ENCODE results near the gene AGBL2. TPM values are rescaled to one million over a fixed set of nuclear protein-coding genes. Genes with fewer than 3 reads are reported as not detected.
A peak's percentile ranks its signal among the peaks of the same experiment; 100 is the strongest.

The AGBL2 gene
- total and polyA plus RNA-seq, 2 of the 8 experiments (the other 6 are each of a cell fraction or from before 2014, with no cell fraction given): 2.1 to 6.5 TPM

DNA sequence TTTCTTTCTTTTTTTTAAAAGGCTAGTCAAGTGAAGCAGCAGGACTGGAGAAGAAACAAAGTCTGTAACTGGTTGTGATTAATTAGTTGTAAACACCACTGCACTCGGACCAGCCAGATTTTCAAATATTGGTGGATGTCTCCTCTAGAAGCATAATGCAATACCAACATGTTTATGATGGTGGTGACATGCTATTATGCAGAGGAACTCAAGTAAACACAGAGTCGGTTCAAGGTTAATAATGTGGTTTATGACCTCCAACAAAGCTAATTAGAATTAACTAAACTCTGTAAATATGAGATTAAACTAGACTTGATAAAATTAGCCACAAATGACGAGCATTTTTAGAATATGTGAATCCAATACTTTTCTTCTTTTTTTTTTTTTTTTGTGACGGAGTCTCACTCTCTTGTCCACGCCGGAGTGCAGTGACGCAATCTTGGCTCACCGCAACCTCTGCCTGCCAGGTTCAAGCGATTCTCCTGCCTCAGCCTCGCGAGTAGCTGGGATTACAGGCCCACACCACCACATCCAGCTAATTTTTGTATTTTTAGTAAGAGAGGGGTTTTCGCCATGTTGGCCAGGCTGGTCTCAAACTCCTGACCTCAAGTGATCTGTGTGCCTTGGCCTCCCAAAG, 11.8 kb upstream of the AGBL2 start:
- Histone ChIP-seq H3K14ac (ENCODE audit: insufficient read length) (no peak overlapping the region), H3K4me2 (ENCODE audit: insufficient read depth in 1 of 2, low read depth in 2 of 2, low read length in 2 of 2) (no peak overlapping the region), H2BK20ac (ENCODE audit: low read length) (no peak overlapping the region), H2BK12ac (ENCODE audit: low read depth, low read length) (no peak overlapping the region), H4K91ac (replicated peaks; ENCODE audit: insufficient read length, low read length) (no peak overlapping the region), H3K9ac (replicated peaks in 1 of 4; ENCODE audit: extremely low read depth in 1 of 4, low read depth in 3 of 4, low read length in 3 of 4) (no peak overlapping the region), H4K5ac (ENCODE audit: insufficient read length, low read depth, low read length) (no peak overlapping the region), H4K8ac (ENCODE audit: extremely low read depth, insufficient read depth, low read length) (no peak overlapping the region), H3K4ac (replicated peaks; ENCODE audit: insufficient read length, low read depth, low read length) (no peak overlapping the region), H2AK5ac (ENCODE audit: low read depth, low read length) (no peak overlapping the region), H3K4me1 (replicated peaks in 1 of 4; ENCODE audit: control insufficient read depth in 3 of 4, insufficient read depth in 4 of 4, low read length in 3 of 4) (no peaks in the 10 kb centered on the region), H3K36me3 (ENCODE audit: control insufficient read depth in 2 of 4, insufficient read depth in 4 of 4, low read length in 3 of 4) (peaks cover 33 to 88% (median 69%) of the 10 kb centered on the region in 4 experiments), H3K18ac (ENCODE audit: extremely low read depth, low read length) (no peak overlapping the region), H2BK15ac (ENCODE audit: low read length) (no peak overlapping the region), H3K27me3 (replicated peaks in 1 of 4; ENCODE audit: control insufficient read depth in 3 of 4, extremely low read depth in 1 of 4, insufficient read depth in 3 of 4, low read length in 3 of 4) (no peaks in the 10 kb centered on the region), H4K20me1 (replicated peaks in 1 of 2; ENCODE audit: control insufficient read depth in 1 of 2, insufficient read depth in 2 of 2, low read length in 2 of 2) (peaks cover 2 to 5% of the 10 kb centered on the region in 2 experiments), H3K23ac (ENCODE audit: insufficient read length) (no peak overlapping the region), H3K9me3 (ENCODE audit: insufficient read depth in 2 of 2, low read depth in 1 of 2, low read length in 1 of 2) (no peaks in the 10 kb centered on the region), H3K79me1 (ENCODE audit: low read depth, low read length) (no peaks in the 10 kb centered on the region), H3K23me2 (ENCODE audit: low read depth, low read length) (no peaks in the 10 kb centered on the region), H3K27ac (ENCODE audit: low read depth, low read length) (no peak overlapping the region), H3K79me2 (ENCODE audit: control insufficient read depth in 1 of 2, insufficient read depth in 2 of 2, low read length in 2 of 2) (no peaks in the 10 kb centered on the region), H2BK5ac (ENCODE audit: low read depth, low read length) (no peak overlapping the region), H3K56ac (replicated peaks; ENCODE audit: insufficient read length, low read depth, low read length) (no peak overlapping the region), H3K4me3 (ENCODE audit: extremely low read depth in 1 of 4, insufficient read depth in 2 of 4, low read depth in 3 of 4, low read length in 4 of 4) (no peak overlapping the region), H2BK120ac (replicated peaks; ENCODE audit: low read depth, low read length) (no peak overlapping the region), H2AFZ (ENCODE audit: low read length) (no peak overlapping the region)
- DNase-seq (ENCODE audit: low read depth in 1 of 2, low spot score in 2 of 2) (no peak), FAIRE-seq (no peak)
- 96% methylated on average over 12 of the region's 12 CpGs; no CpG with 5 or more reads in 1 of the 2 experiments for WGBS, 2 experiments (ENCODE audit: extremely low coverage in 1 of 2, insufficient coverage in 1 of 2, insufficient read length in 1 of 2, insufficient replicate concordance in 2 of 2, low coverage in 1 of 2, low lambda C conversion rate in 2 of 2, missing lambda C conversion rate in 1 of 2)
- no peak for TF ChIP-seq TCF12 (IDR thresholded peaks at IDR 0.05; ENCODE audit: low read depth, low read length)
- 0 out of 2 replicates have a peak, but pooled peaks have one; percentile 19 for TF ChIP-seq CEBPB (IDR thresholded peaks at IDR 0.05; ENCODE audit: low read depth, low read length)
- ChIA-PET POLR2A (ENCODE audit: partially characterized antibody) (interaction anchor here (0.6 to 2.3 kb wide), 5 partner anchors 12 to 60 kb away, joined by 3 to 6 read pairs (median 6); partner anchors contain the start of gene AGBL2), CTCF (ENCODE audit: partially characterized antibody) (interaction anchor here (0.7 kb wide), 1 partner anchor 61 kb away, joined by 3 read pairs; no protein-coding TSS in a partner anchor)

Data from H1 (cell line).